Muscle layer of colon (tissue), 2 donors: ENCODE data around the gene SERINC1.
"Not testable (repeated sequence)": the region's sequence is repeated elsewhere in the genome, so short reads cannot be mapped to it uniquely, and the experiment has no call there.

Experiments
- H3K27ac ChIP-seq: one replicate; pipeline ENCODE4 v1.7.0; 2013; ENCODE audit warnings: low read depth, mild to moderate bottlenecking, low read length, moderate library complexity
- H3K27me3 ChIP-seq, 2 donors: one replicate each; pipeline ENCODE4 v1.7.0; 2013; ENCODE audit warnings: low read length in 2 of 2, mild to moderate bottlenecking in 2 of 2; ENCODE audit not compliant: insufficient read depth in 2 of 2, control insufficient read depth in 1 of 2
- H3K36me3 ChIP-seq: one replicate; pipeline ENCODE4 v1.7.0; 2013; ENCODE audit warnings: mild to moderate bottlenecking, low read length; ENCODE audit not compliant: insufficient read depth
- H3K4me1 ChIP-seq: one replicate; pipeline ENCODE4 v1.7.0; 2013; ENCODE audit warnings: mild to moderate bottlenecking, low read length; ENCODE audit not compliant: insufficient read depth
- H3K4me3 ChIP-seq, 2 donors: one replicate each; pipeline ENCODE4 v1.7.0; 2013; ENCODE audit warnings: low read length in 2 of 2, low read depth in 1 of 2, mild to moderate bottlenecking in 1 of 2, moderate library complexity in 1 of 2
- H3K9ac ChIP-seq: one replicate; pipeline ENCODE4 v1.7.0; 2013; ENCODE audit warnings: low read length
- H3K9me3 ChIP-seq: one replicate; pipeline ENCODE4 v1.7.0; 2013; ENCODE audit warnings: mild to moderate bottlenecking, low read length
- donor health status: abdominal sarcoma.
- donor health status: Adenocarcinoma of cecum.

SERINC1 gene

DNA sequence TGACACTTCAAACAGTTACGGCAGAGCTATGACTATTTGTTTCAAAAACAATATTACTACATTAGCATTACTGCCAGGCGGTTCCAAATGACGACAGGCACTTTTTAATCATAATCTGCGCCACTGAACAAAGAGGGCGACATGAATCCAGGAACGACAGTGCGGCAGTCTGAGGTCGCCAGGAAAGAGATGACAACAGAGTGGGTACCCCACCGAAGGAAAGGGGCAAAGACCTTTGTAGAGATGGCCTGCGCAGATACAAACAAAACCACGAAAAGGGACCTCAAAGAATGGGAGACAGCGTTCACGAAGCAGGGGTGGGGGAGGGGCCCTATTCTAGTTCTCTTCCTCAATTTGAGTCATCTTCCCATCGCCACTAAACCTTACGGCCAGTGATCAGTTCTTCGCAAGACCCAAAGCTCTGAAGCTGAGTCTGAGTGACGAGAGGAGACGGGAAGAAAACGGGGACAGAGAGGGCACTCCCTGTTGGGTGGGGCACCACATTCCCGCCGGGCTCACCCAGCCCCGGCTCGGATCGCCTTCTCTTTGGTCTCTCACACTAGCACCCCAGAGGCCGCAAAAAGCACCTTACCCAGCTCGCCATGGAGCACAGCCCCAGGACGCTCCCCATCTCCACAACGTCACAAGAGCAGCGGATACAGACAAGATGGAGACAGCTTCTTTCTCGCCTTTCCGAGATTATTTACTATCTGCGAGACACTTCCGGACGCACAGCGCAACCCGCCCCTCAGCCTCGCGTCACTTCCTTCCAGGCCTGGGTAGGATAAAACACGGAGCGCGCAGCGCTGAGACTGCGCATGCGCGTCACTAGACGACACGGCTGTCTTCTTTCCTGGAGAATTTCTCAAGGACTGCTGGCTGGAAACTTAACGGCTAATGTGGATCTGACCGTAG is at the start of gene SERINC1:
SERINC1 (minus strand) TSS at position 701 of the 915 bp plus-strand sequence; CDS start at position 631, 70 bp downstream.
- H3K27ac ChIP-seq = peak within 1 kb of the TSS; percentile 97
- peaks cover 9% of the 10 kb centered on the region for H3K4me1 ChIP-seq

GRCh38 chr6:122511193-122511924 is 39.8 kb upstream of the SERINC1 start:
- Histone ChIP-seq H3K36me3 (no peaks in the 10 kb centered on the region), H3K27me3 (no peaks in the 10 kb centered on the region), H3K27ac (no peak overlapping the region), H3K4me3 (no peak overlapping the region), H3K9ac (no peak overlapping the region), H3K4me1 (no peaks in the 10 kb centered on the region), H3K9me3 (no peaks in the 10 kb centered on the region)

More for the DNA sequence above, at the start of gene SERINC1:
- H3K4me3 ChIP-seq = peak within 1 kb of the TSS; percentile 95 to 98
- no peaks in the 10 kb centered on the region for H3K27me3 ChIP-seq
- peaks cover 4% of the 10 kb centered on the region for H3K36me3 ChIP-seq
- H3K9ac ChIP-seq = peak within 1 kb of the TSS; percentile 97
- H3K9me3 ChIP-seq = no peaks in the 10 kb centered on the region

- not testable (repeated sequence) for H3K9ac ChIP-seq, H3K27me3 ChIP-seq, H3K9me3 ChIP-seq, H3K4me1 ChIP-seq, H3K4me3 ChIP-seq, H3K27ac ChIP-seq, H3K36me3 ChIP-seq
Observed at GRCh38 chr6:122505170-122505569, 33.6 kb upstream of the SERINC1 start.

- Histone ChIP-seq H3K9me3 (no peaks in the 10 kb centered on the region), H3K9ac (no peak overlapping the region), H3K27me3 (no peaks in the 10 kb centered on the region), H3K4me1 (no peaks in the 10 kb centered on the region), H3K4me3 (no peak overlapping the region), H3K36me3 (no peaks in the 10 kb centered on the region), H3K27ac (no peak overlapping the region)
Observed at GRCh38 chr6:122501475-122501874, 29.9 kb upstream of the SERINC1 start.

DNA sequence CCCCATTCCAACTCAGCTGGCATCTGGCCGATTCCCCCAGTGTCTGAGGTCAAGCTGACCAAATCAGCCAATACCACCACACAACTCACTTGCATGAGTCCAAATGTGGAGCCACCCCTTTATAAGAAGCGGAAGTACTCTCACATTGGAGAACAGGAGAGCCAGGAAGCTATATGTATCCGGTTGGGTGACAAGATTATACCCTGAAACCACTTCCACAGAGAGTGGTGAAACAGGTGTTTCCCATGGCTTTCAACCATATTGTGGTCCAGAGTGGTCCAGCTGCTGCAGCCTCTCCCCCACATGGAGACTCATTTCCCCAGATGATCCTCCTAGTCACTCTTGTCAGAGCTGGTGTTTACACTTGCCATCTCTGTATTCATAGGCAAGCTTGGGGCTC is 24.0 kb upstream of the SERINC1 start:
- no peaks in the 10 kb centered on the region for H3K9me3 ChIP-seq
- no peaks in the 10 kb centered on the region for H3K27me3 ChIP-seq
- no peak overlapping the region for H3K9ac ChIP-seq
- H3K36me3 ChIP-seq = no peaks in the 10 kb centered on the region
- no peak overlapping the region for H3K4me3 ChIP-seq
- no peaks in the 10 kb centered on the region for H3K4me1 ChIP-seq
- no peak overlapping the region for H3K27ac ChIP-seq

DNA sequence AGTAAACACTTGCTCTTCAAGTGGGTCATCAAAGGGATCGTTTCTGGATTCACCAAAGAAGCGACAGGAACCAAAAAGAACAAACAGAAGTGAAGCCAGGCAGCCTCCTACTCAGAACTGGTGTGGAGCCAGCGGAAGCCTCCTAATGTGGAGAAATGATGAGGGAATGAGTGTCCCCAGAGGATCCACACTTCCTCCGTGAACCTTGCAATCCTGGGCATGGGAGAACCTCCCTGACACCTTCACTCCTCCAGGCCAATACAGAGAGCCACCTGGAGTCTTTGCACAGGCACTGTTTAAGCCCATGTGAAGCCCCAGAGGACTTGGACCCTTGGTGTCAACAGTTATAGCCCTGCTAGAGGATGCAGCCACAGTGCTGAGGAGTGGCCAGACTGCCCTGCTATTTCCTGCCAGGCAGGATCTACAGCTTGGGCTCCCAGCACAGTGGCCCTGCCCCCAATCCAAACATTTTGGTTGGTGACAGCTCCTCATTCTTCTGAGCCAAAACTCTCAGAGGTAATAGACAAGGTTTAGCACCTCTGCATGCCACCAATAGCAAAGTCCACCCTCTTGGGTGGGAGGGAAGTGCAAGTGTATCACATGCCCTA is 23.2 kb upstream of the SERINC1 start:
- Histone ChIP-seq H3K4me1 (no peaks in the 10 kb centered on the region), H3K4me3 (no peak overlapping the region), H3K27me3 (no peaks in the 10 kb centered on the region), H3K36me3 (no peaks in the 10 kb centered on the region), H3K27ac (no peak overlapping the region), H3K9me3 (no peaks in the 10 kb centered on the region), H3K9ac (no peak overlapping the region)

DNA sequence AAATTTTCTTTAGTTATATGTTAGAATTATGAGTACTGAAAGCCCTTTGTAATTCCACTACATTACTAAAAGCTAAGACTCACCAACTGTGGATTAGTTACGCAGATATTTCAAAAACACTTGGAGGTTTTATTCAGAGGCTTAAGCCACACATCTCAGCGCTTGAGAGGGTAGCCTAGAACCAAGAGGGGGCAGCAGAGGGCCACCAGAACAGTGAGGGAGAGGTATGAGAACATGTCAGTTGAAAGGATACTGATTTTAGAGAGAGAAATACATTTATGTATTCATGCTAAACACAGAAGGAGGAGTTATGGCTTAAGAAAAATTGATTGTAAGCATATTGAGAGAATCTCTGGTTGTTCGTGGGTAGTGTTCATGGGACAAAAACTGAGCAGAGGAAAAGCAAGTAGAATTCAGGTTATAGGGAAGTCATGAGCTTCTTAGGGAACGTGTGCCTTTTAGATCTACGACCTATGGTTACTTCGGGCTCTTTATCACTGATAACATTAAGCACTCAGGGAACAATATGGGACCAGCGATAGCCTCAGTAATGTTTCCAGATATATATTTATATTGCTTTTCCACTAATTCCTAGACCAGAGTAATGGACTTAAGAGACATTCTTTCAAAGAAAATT is 20.4 kb upstream of the SERINC1 start:
- Histone ChIP-seq H3K9me3 (no peaks in the 10 kb centered on the region), H3K4me3 (no peak overlapping the region), H3K9ac (no peak overlapping the region), H3K27ac (no peak overlapping the region), H3K27me3 (no peaks in the 10 kb centered on the region), H3K4me1 (no peaks in the 10 kb centered on the region), H3K36me3 (no peaks in the 10 kb centered on the region)

DNA sequence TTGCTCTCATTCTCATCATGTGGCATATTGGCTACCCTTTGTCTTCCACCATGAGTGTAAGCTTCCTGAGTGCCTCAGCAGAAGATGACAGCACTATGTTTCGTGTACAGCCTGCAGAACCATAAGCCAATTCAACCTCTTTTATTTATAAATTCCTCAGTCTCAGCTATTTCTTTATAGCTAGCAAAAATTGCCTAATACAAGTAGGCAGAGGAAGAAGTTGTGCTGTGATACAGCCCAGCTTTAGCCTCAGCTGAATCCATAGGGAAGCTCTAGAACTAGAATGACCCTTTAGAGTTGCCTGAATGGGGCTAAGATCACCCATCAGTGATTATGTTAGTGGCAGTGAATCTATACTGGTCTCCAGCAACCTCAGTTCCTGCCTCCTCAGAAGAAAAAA is 19.0 kb upstream of the SERINC1 start:
- no peak overlapping the region for H3K4me3 ChIP-seq
- no peaks in the 10 kb centered on the region for H3K9me3 ChIP-seq
- H3K4me1 ChIP-seq = no peaks in the 10 kb centered on the region
- no peak overlapping the region for H3K27ac ChIP-seq
- H3K36me3 ChIP-seq = no peaks in the 10 kb centered on the region
- H3K27me3 ChIP-seq = no peaks in the 10 kb centered on the region
- no peak overlapping the region for H3K9ac ChIP-seq

DNA sequence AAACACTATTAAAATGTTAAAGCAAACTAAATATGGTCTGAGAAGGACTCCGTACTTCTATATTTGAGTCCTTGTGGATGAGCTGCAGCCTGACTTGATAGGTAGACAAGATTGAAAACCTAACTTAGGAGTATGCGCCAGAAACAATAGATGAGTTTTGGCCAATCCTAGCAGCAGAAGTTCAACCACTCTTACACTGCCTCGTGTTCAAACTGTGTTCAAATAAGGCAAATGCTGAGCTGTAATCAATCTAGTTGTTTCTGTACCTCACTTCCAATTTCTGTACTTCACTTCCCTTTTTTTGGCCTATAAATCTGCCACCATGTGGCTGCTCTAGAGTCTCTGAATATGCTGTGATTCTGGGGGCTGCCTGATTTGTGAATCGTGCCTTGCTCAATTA is 13.2 kb upstream of the SERINC1 start:
- Histone ChIP-seq H3K9me3 (no peaks in the 10 kb centered on the region), H3K36me3 (no peaks in the 10 kb centered on the region), H3K27ac (no peak overlapping the region), H3K9ac (no peak overlapping the region), H3K4me1 (no peaks in the 10 kb centered on the region), H3K4me3 (no peak overlapping the region), H3K27me3 (no peaks in the 10 kb centered on the region)

GRCh38 chr6:122482750-122483080 is 11.1 kb upstream of the SERINC1 start:
- Histone ChIP-seq H3K9ac (no peak overlapping the region), H3K4me3 (no peak overlapping the region), H3K4me1 (no peaks in the 10 kb centered on the region), H3K27me3 (no peaks in the 10 kb centered on the region), H3K27ac (no peak overlapping the region), H3K9me3 (no peaks in the 10 kb centered on the region), H3K36me3 (no peaks in the 10 kb centered on the region)

GRCh38 chr6:122476131-122476530 is 4.5 kb upstream of the SERINC1 start:
- no peaks in the 10 kb centered on the region for H3K9me3 ChIP-seq
- no peak overlapping the region for H3K4me3 ChIP-seq
- H3K9ac ChIP-seq = no peak overlapping the region
- no peaks in the 10 kb centered on the region for H3K36me3 ChIP-seq
- no peaks in the 10 kb centered on the region for H3K4me1 ChIP-seq
- no peaks in the 10 kb centered on the region for H3K27me3 ChIP-seq
- no peak overlapping the region for H3K27ac ChIP-seq
